GM21528 (cell line): ENCODE measurements around the gene CNTN4.

Experiments used
- ATAC-seq: cut with Tn5 transposase; IDR thresholded peaks from one replicate; pipeline ENCODE4 v1.9.1; 2021; ENCODE audit warnings: mild to moderate bottlenecking, moderate library complexity; ENCODE audit not compliant: unreplicated experiment, low FRiP score

CNTN4 gene

GRCh38 chr3:3069723-3070122, 971.1 kb downstream of the CNTN4 start:
- ATAC-seq = no peak

GRCh38 chr3:3071136-3071535, 972.5 kb downstream of the CNTN4 start:
- no peak for ATAC-seq

- ATAC-seq = no peak
Observed at GRCh38 chr3:3074551-3075257, 976.0 kb downstream of the CNTN4 start.

GRCh38 chr3:3080309-3080708, 981.6 kb downstream of the CNTN4 start:
- no peak for ATAC-seq

- peak; percentile 57 for ATAC-seq
Observed at GRCh38 chr3:3081381-3082233, 982.9 kb downstream of the CNTN4 start.

- ATAC-seq = peak; percentile 89
Observed at GRCh38 chr3:3082234-3082924, 983.7 kb downstream of the CNTN4 start.

GRCh38 chr3:3084890-3085289, 986.2 kb downstream of the CNTN4 start:
- no peak for ATAC-seq

GRCh38 chr3:3085782-3086181, 987.1 kb downstream of the CNTN4 start:
- no peak for ATAC-seq

GRCh38 chr3:3086239-3086638, 987.6 kb downstream of the CNTN4 start:
- ATAC-seq = no peak

- ATAC-seq = no peak
Observed at GRCh38 chr3:3087279-3087678, 988.6 kb downstream of the CNTN4 start.

- ATAC-seq = no peak
Observed at GRCh38 chr3:3087716-3088465, 989.2 kb downstream of the CNTN4 start.

- peak; percentile 99 for ATAC-seq
Observed at GRCh38 chr3:3089017-3089416, 990.4 kb downstream of the CNTN4 start.

GRCh38 chr3:3097958-3098357, 999.3 kb downstream of the CNTN4 start:
- no peak for ATAC-seq

- ATAC-seq = peak; percentile 70
Observed at GRCh38 chr3:3101660-3102458, 1003.2 kb downstream of the CNTN4 start.

GRCh38 chr3:3102751-3103150, 1004.1 kb downstream of the CNTN4 start:
- ATAC-seq = no peak

- no peak for ATAC-seq
Observed at GRCh38 chr3:3105246-3105645, 1006.6 kb downstream of the CNTN4 start.

- ATAC-seq = no peak
Observed at GRCh38 chr3:3105815-3106214, 1007.1 kb downstream of the CNTN4 start.

GRCh38 chr3:3107181-3107580, 1008.5 kb downstream of the CNTN4 start:
- ATAC-seq = no peak
